GM18951 (cell line): ENCODE data around the gene PPFIA2.

Source experiments
- POLR2A ChIP-seq: IDR thresholded peaks from 4 replicates; pipeline ENCODE4 v1.6.1; 2011; ENCODE audit warnings: mild to moderate bottlenecking; ENCODE audit not compliant: insufficient read length, insufficient read depth; ENCODE audit errors: extremely low read depth
- in situ Hi-C: fragments of 300-500 bp; cut with MboI; formaldehyde crosslinking; loops from one replicate; pipeline ENCODE4 v1.12.0; 2022; ENCODE audit warnings: low sequenced_read_pairs, mixed read lengths, inconsistent platforms; ENCODE audit not compliant: unreplicated experiment

The PPFIA2 gene

GRCh38 chr12:81500788-81501187 is 258.4 kb downstream of the PPFIA2 start:
- in situ Hi-C loops: no loop called here
- TF ChIP-seq POLR2A: no peak

GRCh38 chr12:81499809-81500208 is 259.3 kb downstream of the PPFIA2 start:
- TF ChIP-seq POLR2A: no peak
- in situ Hi-C loops: no loop called here

- in situ Hi-C loops: no loop called here
- TF ChIP-seq POLR2A: no peak
Measured at GRCh38 chr12:81492131-81492720, 266.9 kb downstream of the PPFIA2 start.

- in situ Hi-C loops: no loop called here
- TF ChIP-seq POLR2A: no peak
Measured at GRCh38 chr12:81472934-81473333, 286.2 kb downstream of the PPFIA2 start.

GRCh38 chr12:81470923-81471322 is 288.2 kb downstream of the PPFIA2 start:
- TF ChIP-seq POLR2A: no peak
- in situ Hi-C loops: no loop called here

GRCh38 chr12:81468206-81468605 is 290.9 kb downstream of the PPFIA2 start:
- TF ChIP-seq POLR2A: no peak
- in situ Hi-C loops: no loop called here

GRCh38 chr12:81465876-81466275 is 293.3 kb downstream of the PPFIA2 start:
- no peak for TF ChIP-seq POLR2A
- in situ Hi-C loops: no loop called here

- TF ChIP-seq POLR2A: no peak
- in situ Hi-C loops: no loop called here
Measured at GRCh38 chr12:81465191-81465590, 294.0 kb downstream of the PPFIA2 start.

- in situ Hi-C loops: no loop called here
- TF ChIP-seq POLR2A: no peak
Measured at GRCh38 chr12:81461163-81461562, 298.0 kb downstream of the PPFIA2 start.

GRCh38 chr12:81450920-81451739 is 308.0 kb downstream of the PPFIA2 start:
- no peak for TF ChIP-seq POLR2A
- in situ Hi-C loops: no loop called here

GRCh38 chr12:81441629-81442028 is 317.5 kb downstream of the PPFIA2 start:
- in situ Hi-C loops: no loop called here
- TF ChIP-seq POLR2A: no peak

- no peak for TF ChIP-seq POLR2A
- in situ Hi-C loops: no loop called here
Measured at GRCh38 chr12:81440001-81440400, 319.1 kb downstream of the PPFIA2 start.

GRCh38 chr12:81439344-81439743 is 319.8 kb downstream of the PPFIA2 start:
- TF ChIP-seq POLR2A: no peak

GRCh38 chr12:81417056-81417455 is 342.1 kb downstream of the PPFIA2 start:
- TF ChIP-seq POLR2A: no peak
- in situ Hi-C loops: no loop called here

More at GRCh38 chr12:81439344-81439743, 319.8 kb downstream of the PPFIA2 start:
- in situ Hi-C loops: no loop called here
